HG02840 (cell line): ENCODE data around the gene MTFMT.
"Not testable (repeated sequence)": the region's sequence is repeated elsewhere in the genome, so short reads cannot be mapped to it uniquely, and the experiment has no call there.

Source experiments
- ATAC-seq: cut with Tn5 transposase; IDR thresholded peaks from one replicate; pipeline ENCODE4 v1.9.1; 2021; ENCODE audit warnings: mild to moderate bottlenecking, moderate library complexity, moderate number of reproducible peaks; ENCODE audit not compliant: unreplicated experiment, low FRiP score

MTFMT gene

DNA sequence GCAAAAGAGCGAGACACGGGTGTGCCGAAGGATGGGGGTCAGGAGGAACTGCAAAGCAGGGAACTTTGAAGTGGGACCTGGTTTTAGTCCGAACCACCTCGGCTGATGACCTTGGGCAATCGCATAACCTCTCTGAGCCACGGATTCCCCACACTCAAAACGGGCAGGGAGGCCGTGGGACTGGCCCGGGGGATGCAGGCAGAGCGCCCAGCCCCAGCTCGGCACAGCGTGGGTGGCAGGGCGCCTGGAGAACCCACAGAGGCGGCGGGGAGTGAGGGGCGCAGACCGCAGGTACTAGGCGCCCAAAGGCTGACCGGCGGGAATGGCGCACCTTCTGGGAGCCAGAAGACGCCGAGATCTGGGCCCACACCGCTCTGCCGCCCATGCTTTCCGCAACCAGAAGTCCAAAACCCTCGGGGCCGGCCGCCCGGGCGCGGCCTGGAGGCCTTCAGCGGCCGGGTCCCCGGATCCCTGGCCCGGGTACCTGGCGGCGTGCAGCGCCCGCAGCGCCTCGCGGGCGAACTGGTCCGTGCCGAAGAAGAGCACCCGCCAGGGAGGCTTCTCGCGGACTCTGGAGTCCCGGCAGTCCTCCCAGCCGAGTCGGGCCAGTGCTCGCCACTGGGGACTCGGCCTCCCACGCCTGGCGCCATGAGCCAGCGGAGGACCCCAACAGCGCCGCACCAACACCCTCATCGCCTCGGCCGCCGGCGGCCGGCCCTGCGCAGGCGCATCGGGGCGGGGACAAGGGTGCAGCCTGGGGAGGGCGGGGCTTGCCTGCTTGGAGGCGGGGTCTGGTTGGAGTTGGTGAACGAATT lies at the start of gene MTFMT:
TSS of gene MTFMT (minus strand) at position 719 of the 815 bp plus-strand sequence. CDS start at position 693, 26 bp downstream.
- peak; percentile 60 for ATAC-seq

DNA sequence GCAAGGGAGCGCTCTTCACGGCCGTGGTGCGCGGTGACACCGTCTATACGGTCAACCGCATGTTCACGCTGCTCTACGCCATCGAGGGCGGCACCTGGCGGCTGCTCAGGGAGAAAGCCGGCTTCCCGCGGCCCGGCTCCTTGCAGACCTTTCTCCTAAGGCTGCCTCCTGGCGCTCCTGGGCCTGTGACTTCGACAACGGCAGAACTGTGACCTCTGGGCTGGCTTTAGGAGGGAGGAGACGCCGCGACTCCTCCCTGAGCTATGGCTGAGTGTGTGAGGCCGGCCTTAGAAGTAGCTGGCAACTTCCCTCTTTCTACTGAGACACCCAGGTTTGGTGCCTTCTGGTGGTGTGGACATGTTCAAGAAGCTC lies 48.5 kb upstream of the MTFMT start:
- no peak for ATAC-seq

DNA sequence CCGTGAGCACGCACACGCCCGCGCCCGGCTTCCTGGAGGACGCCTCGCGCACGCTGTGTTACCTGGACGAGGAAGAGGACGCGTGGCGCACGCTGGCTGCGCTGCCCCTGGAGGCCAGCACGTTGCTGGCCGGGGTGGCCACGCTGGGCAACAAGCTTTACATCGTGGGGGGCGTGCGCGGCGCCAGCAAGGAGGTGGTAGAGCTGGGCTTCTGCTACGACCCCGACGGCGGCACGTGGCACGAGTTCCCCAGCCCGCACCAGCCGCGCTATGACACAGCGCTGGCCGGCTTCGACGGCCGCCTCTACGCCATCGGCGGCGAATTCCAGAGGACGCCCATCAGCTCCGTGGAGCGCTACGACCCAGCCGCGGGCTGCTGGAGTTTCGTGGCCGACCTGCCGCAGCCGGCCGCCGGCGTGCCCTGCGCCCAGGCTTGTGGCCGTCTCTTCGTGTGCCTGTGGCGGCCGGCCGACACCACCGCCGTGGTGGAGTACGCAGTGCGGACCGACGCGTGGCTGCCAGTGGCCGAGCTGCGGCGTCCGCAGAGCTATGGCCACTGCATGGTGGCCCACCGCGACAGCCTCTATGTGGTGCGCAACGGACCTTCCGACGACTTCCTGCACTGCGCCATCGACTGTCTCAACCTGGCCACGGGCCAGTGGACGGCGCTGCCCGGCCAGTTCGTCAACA lies 48.0 kb upstream of the MTFMT start:
- no peak for ATAC-seq

DNA sequence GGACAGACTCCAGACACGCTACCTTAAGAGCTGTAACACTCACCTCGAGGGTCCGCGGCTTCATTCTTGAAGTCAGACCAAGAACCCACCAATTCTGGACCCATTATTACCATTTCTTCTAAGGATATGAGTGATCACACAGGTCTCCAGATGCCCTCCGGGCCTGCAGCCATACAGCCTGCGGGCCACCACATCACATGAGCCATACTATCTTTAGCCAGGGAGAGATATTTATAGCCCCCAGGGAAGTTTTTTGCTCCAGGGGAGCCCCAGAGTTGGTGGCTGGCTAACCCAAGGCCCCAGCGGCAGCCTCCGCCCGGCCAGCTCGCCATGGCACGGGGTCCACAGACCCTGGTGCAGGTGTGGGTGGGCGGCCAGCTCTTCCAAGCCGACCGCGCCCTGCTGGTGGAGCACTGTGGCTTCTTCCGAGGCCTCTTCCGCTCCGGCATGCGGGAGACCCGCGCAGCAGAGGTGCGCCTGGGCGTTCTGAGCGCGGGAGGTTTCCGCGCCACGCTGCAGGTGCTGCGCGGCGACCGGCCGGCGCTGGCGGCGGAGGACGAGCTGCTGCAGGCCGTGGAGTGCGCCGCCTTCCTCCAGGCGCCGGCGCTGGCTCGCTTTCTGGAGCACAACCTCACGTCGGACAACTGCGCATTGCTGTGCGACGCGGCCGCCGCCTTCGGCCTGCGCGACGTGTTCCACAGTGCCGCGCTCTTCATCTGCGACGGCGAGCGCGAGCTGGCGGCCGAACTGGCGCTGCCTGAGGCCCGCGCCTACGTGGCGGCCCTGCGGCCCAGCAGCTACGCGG lies 47.2 kb upstream of the MTFMT start, which contains the start of gene KBTBD13:
TSS of gene KBTBD13 (plus strand) at position 261 of the 805 bp plus-strand sequence. CDS start at position 331, 70 bp downstream.
- ATAC-seq = no peak

GRCh38 chr15:65075607-65076395 lies 46.4 kb upstream of the MTFMT start:
- not testable (repeated sequence) for ATAC-seq

- ATAC-seq = not testable (repeated sequence)
Measured at GRCh38 chr15:65074946-65075345, 45.5 kb upstream of the MTFMT start.

GRCh38 chr15:65072617-65073016 lies 43.2 kb upstream of the MTFMT start:
- no peak for ATAC-seq

GRCh38 chr15:65072027-65072426 lies 42.6 kb upstream of the MTFMT start:
- ATAC-seq = no peak

DNA sequence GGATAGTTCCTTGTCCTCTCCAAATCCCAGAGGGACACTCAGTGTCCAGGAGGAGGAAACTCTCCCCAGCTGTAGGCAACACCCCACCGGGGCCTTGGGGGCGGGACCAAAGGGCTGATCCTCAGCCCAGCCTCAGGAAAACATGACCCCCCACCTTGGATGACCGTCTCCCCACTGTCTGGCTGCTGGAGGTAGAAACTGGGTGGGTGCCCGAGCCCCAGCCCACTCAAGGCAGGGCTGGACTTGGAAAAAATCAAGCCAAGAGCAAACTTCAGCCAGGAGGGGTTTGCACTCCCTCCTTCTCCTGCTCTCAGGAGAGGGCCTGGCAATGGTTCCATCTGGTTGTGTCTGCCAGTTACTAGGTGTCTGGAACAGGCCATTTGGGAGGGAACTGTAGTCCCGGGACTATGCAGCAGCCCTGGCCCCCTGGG lies 42.0 kb upstream of the MTFMT start:
- no peak for ATAC-seq

DNA sequence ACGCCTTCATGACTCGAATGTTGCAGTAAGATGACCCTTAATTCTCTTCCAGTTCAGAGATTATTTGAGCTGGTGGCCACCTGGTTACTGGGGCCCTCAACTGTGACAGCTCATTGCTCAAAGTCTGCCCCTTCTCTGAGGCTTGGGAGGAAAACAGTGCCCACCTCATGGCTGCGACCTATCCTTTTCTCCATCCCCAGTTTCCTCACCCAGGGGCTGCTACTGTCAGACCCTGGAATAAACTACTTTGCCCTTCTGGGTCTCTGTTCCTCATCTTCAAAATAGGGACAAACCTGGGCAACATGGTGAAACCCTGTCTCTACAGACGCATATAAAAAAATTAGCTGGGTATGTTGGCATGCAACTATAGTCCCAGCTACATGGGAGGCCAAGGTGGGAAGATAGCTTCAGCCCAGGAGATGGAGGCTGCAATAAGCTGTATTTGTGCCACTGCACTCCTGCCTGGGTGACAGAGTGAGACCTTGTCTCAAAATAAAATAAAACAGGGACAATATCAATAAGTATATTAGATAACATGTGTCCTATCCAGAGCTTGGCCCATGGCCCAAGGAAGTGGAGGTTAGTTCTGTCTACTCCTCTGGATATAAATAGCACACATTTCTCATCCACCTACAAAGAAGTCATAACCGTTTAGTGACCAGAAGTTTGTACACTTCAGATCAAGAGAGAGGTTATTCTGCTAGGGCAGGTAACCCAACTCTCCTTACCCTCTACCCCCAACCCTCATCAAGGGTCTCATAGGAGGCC lies 40.5 kb upstream of the MTFMT start:
- ATAC-seq = no peak

- ATAC-seq = no peak
Measured at GRCh38 chr15:65069179-65069578, 39.7 kb upstream of the MTFMT start.

DNA sequence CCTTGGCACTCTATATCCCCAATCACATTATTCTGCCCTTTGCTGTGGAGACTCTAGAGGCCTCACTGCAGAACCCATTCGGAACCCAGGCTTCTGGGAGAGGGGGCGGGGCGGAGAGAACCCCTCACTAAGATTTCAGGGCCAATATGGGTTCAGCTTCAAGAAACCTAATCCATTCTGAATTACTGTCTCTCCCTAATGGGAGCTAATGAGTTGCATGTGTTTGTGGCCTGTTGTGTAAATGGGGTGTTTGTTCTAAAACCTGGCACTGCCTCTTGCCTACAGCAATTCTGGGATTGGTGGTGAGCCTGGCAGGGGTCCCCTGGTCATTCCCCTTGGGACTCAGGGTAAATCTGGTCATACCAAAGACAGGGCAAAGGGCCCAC lies 39.0 kb upstream of the MTFMT start:
- ATAC-seq = no peak

- ATAC-seq = no peak
Measured at GRCh38 chr15:65067645-65068402, 38.4 kb upstream of the MTFMT start, which contains the start of gene RASL12. Gene RASL12, minus strand, starts transcription at chr15:65067991. Its CDS starts 156 bp downstream, at chr15:65067835.

- no peak for ATAC-seq
Measured at GRCh38 chr15:65067317-65067644, 37.8 kb upstream of the MTFMT start.

- no peak for ATAC-seq
Measured at GRCh38 chr15:65066635-65067316, 37.3 kb upstream of the MTFMT start.

GRCh38 chr15:65066001-65066634 lies 36.7 kb upstream of the MTFMT start:
- ATAC-seq = no peak

GRCh38 chr15:65062726-65063125 lies 33.3 kb upstream of the MTFMT start:
- ATAC-seq = no peak

DNA sequence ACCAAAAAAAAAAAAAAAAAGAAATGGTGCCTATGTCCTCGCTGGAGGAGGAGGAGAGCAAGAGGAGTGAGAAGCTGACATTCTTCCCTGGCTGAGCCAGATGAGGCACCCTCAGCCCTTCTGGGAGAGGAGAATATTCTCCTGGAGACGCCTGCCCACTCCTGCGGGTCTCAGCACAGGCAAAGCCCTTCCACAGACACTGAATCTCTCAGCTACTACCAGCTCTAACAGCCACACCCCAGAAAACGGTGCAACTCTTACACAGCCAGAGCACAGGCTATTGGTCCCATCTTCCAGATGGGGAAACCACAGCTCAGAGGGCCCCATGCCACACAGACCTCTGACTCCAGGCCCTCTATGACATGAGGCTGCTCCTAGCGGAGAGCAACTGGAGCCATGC lies 32.6 kb upstream of the MTFMT start:
- no peak for ATAC-seq
